A549 treated with AZD9567 at 1 μM for 4 hours (cell line): ENCODE measurements around the gene RHOXF1. TPM values are rescaled to one million over a fixed set of nuclear protein-coding genes. Genes with fewer than 3 reads are reported as not detected.

Experiments
- total RNA-seq: library from RNA; stranded (reverse); fragments of 200-300 nt; extraction: Qiagen RNA extraction; gene quantifications from 5 replicates; pipeline ENCODE4 v1.2.3, GENCODE V29; 2022; ENCODE audit not compliant: insufficient read depth

The RHOXF1 gene
- total RNA-seq, result not detected in 5 replicates

DNA sequence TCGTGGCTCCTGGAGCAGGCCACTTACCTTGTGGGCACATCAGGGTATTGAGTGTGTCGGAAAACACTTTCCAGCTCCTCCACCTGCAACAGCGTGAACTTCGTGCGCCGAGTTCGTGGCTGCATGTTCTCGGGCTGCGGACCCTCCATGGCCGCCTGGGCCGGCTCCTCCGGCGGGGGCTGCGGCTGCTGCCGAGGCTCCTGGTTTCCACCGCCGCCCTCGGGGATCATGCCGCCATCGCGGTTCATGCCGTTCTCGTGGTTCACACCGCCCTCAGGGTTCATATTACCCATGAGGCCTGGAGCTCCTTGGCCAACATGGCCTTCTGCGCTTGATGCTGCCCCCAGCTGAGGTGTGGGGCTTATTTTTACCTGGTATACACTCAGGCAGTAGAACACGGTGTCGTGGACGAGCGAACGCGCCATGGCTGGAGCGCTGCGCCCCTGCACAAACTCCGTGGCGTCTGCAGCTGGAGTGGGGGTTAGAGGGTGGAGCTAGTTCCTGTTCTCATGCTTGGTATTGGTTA lies at the start of gene RHOXF1:
Gene RHOXF1, minus strand, starts transcription at position 476 of the 526 bp plus-strand sequence. Its CDS starts 51 bp downstream, at position 425.

DNA sequence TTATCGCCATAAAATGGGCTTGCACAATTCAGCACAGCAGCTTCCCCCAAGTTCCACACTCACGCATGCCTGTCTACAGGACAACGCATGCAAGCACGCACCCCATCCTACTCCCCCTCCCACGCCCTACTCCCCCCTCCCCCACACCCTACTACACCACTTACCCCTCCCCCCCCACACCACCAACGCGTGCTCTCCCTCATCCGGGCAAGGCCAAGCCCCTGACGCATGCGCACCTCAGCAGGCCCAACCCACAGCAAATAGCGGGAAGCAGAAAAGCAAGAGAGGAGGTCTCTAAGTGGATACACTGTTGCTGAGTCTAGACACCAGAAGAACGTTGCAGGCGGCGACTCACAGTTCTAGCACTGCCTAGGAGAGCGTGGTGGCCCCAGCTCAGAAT lies 42.6 kb upstream of the RHOXF1 start, which contains the start of gene RHOXF2:
Gene RHOXF2, plus strand, starts transcription at position 301 of the 400 bp plus-strand sequence. CDS start 138 bp downstream, outside the sequence.

DNA sequence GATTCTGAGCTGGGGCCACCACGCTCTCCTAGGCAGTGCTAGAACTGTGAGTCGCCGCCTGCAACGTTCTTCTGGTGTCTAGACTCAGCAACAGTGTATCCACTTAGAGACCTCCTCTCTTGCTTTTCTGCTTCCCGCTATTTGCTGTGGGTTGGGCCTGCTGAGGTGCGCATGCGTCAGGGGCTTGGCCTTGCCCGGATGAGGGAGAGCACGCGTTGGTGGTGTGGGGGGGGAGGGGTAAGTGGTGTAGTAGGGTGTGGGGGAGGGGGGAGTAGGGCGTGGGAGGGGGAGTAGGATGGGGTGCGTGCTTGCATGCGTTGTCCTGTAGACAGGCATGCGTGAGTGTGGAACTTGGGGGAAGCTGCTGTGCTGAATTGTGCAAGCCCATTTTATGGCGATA lies 38.1 kb downstream of the RHOXF1 start, which contains the start of gene RHOXF2B:
Gene RHOXF2B, minus strand, starts transcription at position 101 of the 400 bp plus-strand sequence. CDS start 138 bp downstream, outside the sequence.

Other genes with a start within 250 kb of the RHOXF1 start
- gene RNF113A, start 244.2 kb downstream of the RHOXF1 start, total RNA-seq, result 26.2 to 35.5 TPM (median 34.1 TPM) in 5 replicates
- 247 to 278 TPM (median 248 TPM) in 5 replicates for gene NDUFA1, start 244.1 kb downstream of the RHOXF1 start, total RNA-seq
- gene AKAP14, start 220.0 kb downstream of the RHOXF1 start, total RNA-seq, result 0.27 TPM in 1 of 5 replicates, not detected in the others
- gene NKAP, start 172.2 kb downstream of the RHOXF1 start, total RNA-seq, result 6.6 to 7.5 TPM (median 7.2 TPM) in 5 replicates
- gene RHOXF2B, start 38.2 kb downstream of the RHOXF1 start, total RNA-seq, result not detected in 5 replicates
- not detected in 5 replicates for gene RHOXF2, start 42.7 kb upstream of the RHOXF1 start, total RNA-seq
- 7.5 to 13.4 TPM (median 11.2 TPM) in 5 replicates for gene ZBTB33, start 134.9 kb upstream of the RHOXF1 start, total RNA-seq
- gene TMEM255A, start 195.5 kb upstream of the RHOXF1 start, total RNA-seq, result 0.13 to 0.37 TPM (median 0.19 TPM) in 4 of 5 replicates, not detected in the other
- gene ATP1B4, start 246.2 kb upstream of the RHOXF1 start, total RNA-seq, result 0.01 TPM in 1 of 5 replicates, not detected in the others